ENCODE data around the gene SCN1A.

The SCN1A gene

GRCh38 chr2:166127217-166128155 lies at the start of gene SCN1A:
SCN1A (minus strand) TSS chr2:166128020; CDS start chr2:166073621, 54,399 bp downstream.
- no peak within 1 kb of the TSS for H3K27ac ChIP-seq (ENCODE audit: low read length)
- H3K36me3 ChIP-seq (ENCODE audit: insufficient read depth, low read depth, low read length), result no peaks in the 10 kb centered on the region
- H3K9me3 ChIP-seq (ENCODE audit: insufficient read depth, low read depth, low read length), result no peaks in the 10 kb centered on the region
- H3K27me3 ChIP-seq (ENCODE audit: insufficient read depth, low read length), result no peaks in the 10 kb centered on the region
- H3K4me1 ChIP-seq (ENCODE audit: insufficient read depth, low read length), result peaks cover 22% of the 10 kb centered on the region; the same call in 1 of the 2 replicates
- peak within 1 kb of the TSS; percentile 37 for H3K4me3 ChIP-seq (ENCODE audit: low read length)
- no peak within 1 kb of the TSS; the same call in 1 of the 2 replicates for H3K9ac ChIP-seq (ENCODE audit: low read depth, low read length)

- no peaks in the 10 kb centered on the region for H3K36me3 ChIP-seq (ENCODE audit: insufficient read depth, low read depth, low read length)
- H3K4me3 ChIP-seq (ENCODE audit: low read length), result no peak overlapping the region
- H3K9me3 ChIP-seq (ENCODE audit: insufficient read depth, low read depth, low read length), result no peaks in the 10 kb centered on the region
- no peak overlapping the region for H3K9ac ChIP-seq (ENCODE audit: low read depth, low read length)
- H3K4me1 ChIP-seq (ENCODE audit: insufficient read depth, low read length), result no peaks in the 10 kb centered on the region
- H3K27me3 ChIP-seq (ENCODE audit: insufficient read depth, low read length), result no peaks in the 10 kb centered on the region
- no peak overlapping the region for H3K27ac ChIP-seq (ENCODE audit: low read length)
Measured at GRCh38 chr2:166173263-166173662, 45.4 kb upstream of the SCN1A start.

GRCh38 chr2:166171216-166171615 lies 43.4 kb upstream of the SCN1A start:
- Histone ChIP-seq H3K9ac (ENCODE audit: low read depth, low read length) (no peak overlapping the region), H3K27me3 (ENCODE audit: insufficient read depth, low read length) (no peaks in the 10 kb centered on the region), H3K4me1 (ENCODE audit: insufficient read depth, low read length) (no peaks in the 10 kb centered on the region), H3K36me3 (ENCODE audit: insufficient read depth, low read depth, low read length) (no peaks in the 10 kb centered on the region), H3K27ac (ENCODE audit: low read length) (no peak overlapping the region), H3K9me3 (ENCODE audit: insufficient read depth, low read depth, low read length) (no peaks in the 10 kb centered on the region), H3K4me3 (ENCODE audit: low read length) (no peak overlapping the region)

GRCh38 chr2:166170356-166170755 lies 42.5 kb upstream of the SCN1A start:
- no peak overlapping the region for H3K9ac ChIP-seq (ENCODE audit: low read depth, low read length)
- no peak overlapping the region for H3K4me3 ChIP-seq (ENCODE audit: low read length)
- H3K36me3 ChIP-seq (ENCODE audit: insufficient read depth, low read depth, low read length), result no peaks in the 10 kb centered on the region
- no peaks in the 10 kb centered on the region for H3K27me3 ChIP-seq (ENCODE audit: insufficient read depth, low read length)
- H3K4me1 ChIP-seq (ENCODE audit: insufficient read depth, low read length), result no peaks in the 10 kb centered on the region
- H3K9me3 ChIP-seq (ENCODE audit: insufficient read depth, low read depth, low read length), result no peaks in the 10 kb centered on the region
- H3K27ac ChIP-seq (ENCODE audit: low read length), result no peak overlapping the region

- Histone ChIP-seq H3K27me3 (ENCODE audit: insufficient read depth, low read length) (no peaks in the 10 kb centered on the region), H3K27ac (ENCODE audit: low read length) (no peak overlapping the region), H3K9me3 (ENCODE audit: insufficient read depth, low read depth, low read length) (no peaks in the 10 kb centered on the region)
Measured at GRCh38 chr2:166167449-166167848, 39.6 kb upstream of the SCN1A start.

GRCh38 chr2:166163775-166164174 lies 36.0 kb upstream of the SCN1A start:
- no peak overlapping the region for H3K9ac ChIP-seq (ENCODE audit: low read depth, low read length)
- no peaks in the 10 kb centered on the region for H3K27me3 ChIP-seq (ENCODE audit: insufficient read depth, low read length)
- H3K4me1 ChIP-seq (ENCODE audit: insufficient read depth, low read length), result no peaks in the 10 kb centered on the region
- no peaks in the 10 kb centered on the region for H3K36me3 ChIP-seq (ENCODE audit: insufficient read depth, low read depth, low read length)
- no peaks in the 10 kb centered on the region for H3K9me3 ChIP-seq (ENCODE audit: insufficient read depth, low read depth, low read length)
- H3K27ac ChIP-seq (ENCODE audit: low read length), result no peak overlapping the region
- no peak overlapping the region for H3K4me3 ChIP-seq (ENCODE audit: low read length)

More at GRCh38 chr2:166167449-166167848, 39.6 kb upstream of the SCN1A start:
- no peak overlapping the region for H3K4me3 ChIP-seq (ENCODE audit: low read length)
- H3K9ac ChIP-seq (ENCODE audit: low read depth, low read length), result no peak overlapping the region
- no peaks in the 10 kb centered on the region for H3K4me1 ChIP-seq (ENCODE audit: insufficient read depth, low read length)
- H3K36me3 ChIP-seq (ENCODE audit: insufficient read depth, low read depth, low read length), result no peaks in the 10 kb centered on the region

- no peak overlapping the region for H3K4me3 ChIP-seq (ENCODE audit: low read length)
- no peaks in the 10 kb centered on the region for H3K4me1 ChIP-seq (ENCODE audit: insufficient read depth, low read length)
- H3K36me3 ChIP-seq (ENCODE audit: insufficient read depth, low read depth, low read length), result no peaks in the 10 kb centered on the region
- no peak overlapping the region for H3K9ac ChIP-seq (ENCODE audit: low read depth, low read length)
- H3K27ac ChIP-seq (ENCODE audit: low read length), result no peak overlapping the region
- H3K9me3 ChIP-seq (ENCODE audit: insufficient read depth, low read depth, low read length), result no peaks in the 10 kb centered on the region
- no peaks in the 10 kb centered on the region for H3K27me3 ChIP-seq (ENCODE audit: insufficient read depth, low read length)
Measured at GRCh38 chr2:166158546-166158945, 30.7 kb upstream of the SCN1A start.

GRCh38 chr2:166157578-166157977 lies 29.8 kb upstream of the SCN1A start:
- H3K4me3 ChIP-seq (ENCODE audit: low read length), result no peak overlapping the region
- H3K4me1 ChIP-seq (ENCODE audit: insufficient read depth, low read length), result no peaks in the 10 kb centered on the region
- H3K27ac ChIP-seq (ENCODE audit: low read length), result no peak overlapping the region
- no peak overlapping the region for H3K9ac ChIP-seq (ENCODE audit: low read depth, low read length)
- H3K9me3 ChIP-seq (ENCODE audit: insufficient read depth, low read depth, low read length), result no peaks in the 10 kb centered on the region
- no peaks in the 10 kb centered on the region for H3K27me3 ChIP-seq (ENCODE audit: insufficient read depth, low read length)
- no peaks in the 10 kb centered on the region for H3K36me3 ChIP-seq (ENCODE audit: insufficient read depth, low read depth, low read length)

- no peaks in the 10 kb centered on the region for H3K27me3 ChIP-seq (ENCODE audit: insufficient read depth, low read length)
- H3K4me1 ChIP-seq (ENCODE audit: insufficient read depth, low read length), result no peaks in the 10 kb centered on the region
- H3K9ac ChIP-seq (ENCODE audit: low read depth, low read length), result no peak overlapping the region
- H3K4me3 ChIP-seq (ENCODE audit: low read length), result no peak overlapping the region
- H3K36me3 ChIP-seq (ENCODE audit: insufficient read depth, low read depth, low read length), result no peaks in the 10 kb centered on the region
- no peak overlapping the region for H3K27ac ChIP-seq (ENCODE audit: low read length)
- no peaks in the 10 kb centered on the region for H3K9me3 ChIP-seq (ENCODE audit: insufficient read depth, low read depth, low read length)
Measured at GRCh38 chr2:166156985-166157490, 29.2 kb upstream of the SCN1A start.

- Histone ChIP-seq H3K36me3 (ENCODE audit: insufficient read depth, low read depth, low read length) (no peaks in the 10 kb centered on the region), H3K27ac (ENCODE audit: low read length) (no peak overlapping the region), H3K4me1 (ENCODE audit: insufficient read depth, low read length) (no peaks in the 10 kb centered on the region), H3K9ac (ENCODE audit: low read depth, low read length) (no peak overlapping the region), H3K9me3 (ENCODE audit: insufficient read depth, low read depth, low read length) (no peaks in the 10 kb centered on the region), H3K27me3 (ENCODE audit: insufficient read depth, low read length) (no peaks in the 10 kb centered on the region), H3K4me3 (ENCODE audit: low read length) (no peak overlapping the region)
Measured at GRCh38 chr2:166155589-166155988, 27.8 kb upstream of the SCN1A start.

- Histone ChIP-seq H3K27me3 (ENCODE audit: insufficient read depth, low read length) (no peaks in the 10 kb centered on the region), H3K9ac (ENCODE audit: low read depth, low read length) (no peak overlapping the region), H3K27ac (ENCODE audit: low read length) (no peak overlapping the region), H3K4me3 (ENCODE audit: low read length) (no peak overlapping the region), H3K4me1 (ENCODE audit: insufficient read depth, low read length) (no peaks in the 10 kb centered on the region), H3K9me3 (ENCODE audit: insufficient read depth, low read depth, low read length) (no peaks in the 10 kb centered on the region), H3K36me3 (ENCODE audit: insufficient read depth, low read depth, low read length) (no peaks in the 10 kb centered on the region)
Measured at GRCh38 chr2:166154685-166155338, 27.0 kb upstream of the SCN1A start.
